ENCODE measurements around the gene TTLL5. TPM values are rescaled to one million over a fixed set of nuclear protein-coding genes. Genes with fewer than 3 reads are reported as not detected.

The TTLL5 gene
- total RNA-seq, 1 experiment from 2014 or later = 28.2 TPM

GRCh38 chr14:75824318-75824717 lies 163.3 kb downstream of the TTLL5 start:
- no peak overlapping the region for H3K4me3 ChIP-seq

GRCh38 chr14:75825147-75825592 lies 164.1 kb downstream of the TTLL5 start:
- Histone ChIP-seq H3K27me3 (no peaks in the 10 kb centered on the region), H3K9me3 (replicated peaks) (no peaks in the 10 kb centered on the region)
- DNase-seq = no peak

More at GRCh38 chr14:75824318-75824717, 163.3 kb downstream of the TTLL5 start:
- Histone ChIP-seq H3K4me1 (peaks cover 27% of the 10 kb centered on the region), H3K27me3 (no peaks in the 10 kb centered on the region), H3K27ac (no peak overlapping the region), H3K36me3 (no peaks in the 10 kb centered on the region; the same call in 1 of the 2 replicates), H3K9me3 (replicated peaks) (no peaks in the 10 kb centered on the region)
- DNase-seq = no peak

DNA sequence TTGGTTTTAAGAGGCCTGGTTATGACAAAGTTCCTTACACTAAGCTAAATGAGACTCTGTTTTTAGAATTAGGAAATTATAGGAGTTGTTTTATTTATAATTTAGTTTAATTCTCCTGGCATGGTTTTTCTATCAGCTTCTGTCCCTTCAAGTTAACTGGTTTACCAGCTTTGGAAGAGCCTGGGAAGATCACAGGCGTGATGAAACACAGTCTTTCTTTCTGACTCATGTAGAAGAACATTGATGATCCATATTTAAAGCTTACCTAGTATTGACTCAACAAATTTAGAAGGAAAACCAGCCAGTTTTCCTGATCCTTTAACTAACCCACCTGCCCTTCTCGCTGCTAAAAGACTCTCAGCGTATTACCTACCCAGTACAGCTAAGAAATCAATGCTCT lies 165.6 kb downstream of the TTLL5 start:
- no peak overlapping the region for H3K4me3 ChIP-seq
- no peak overlapping the region for H3K27ac ChIP-seq
- DNase-seq = no peak
- H3K9me3 ChIP-seq (replicated peaks) = no peaks in the 10 kb centered on the region
- H3K4me1 ChIP-seq = peaks cover 27% of the 10 kb centered on the region
- 0 out of 2 replicates have a peak, but pooled peaks cover 3% of the 10 kb centered on the region for H3K36me3 ChIP-seq
- H3K27me3 ChIP-seq = no peaks in the 10 kb centered on the region

More at GRCh38 chr14:75825147-75825592, 164.1 kb downstream of the TTLL5 start:
- no peak overlapping the region for H3K4me3 ChIP-seq
- peaks cover 27% of the 10 kb centered on the region for H3K4me1 ChIP-seq
- H3K36me3 ChIP-seq = no peaks in the 10 kb centered on the region; the same call in 1 of the 2 replicates
- no peak overlapping the region for H3K27ac ChIP-seq

GRCh38 chr14:75827331-75827730 lies 166.3 kb downstream of the TTLL5 start:
- DNase-seq = no peak
- Histone ChIP-seq H3K27ac (no peak overlapping the region), H3K4me3 (no peak overlapping the region), H3K27me3 (no peaks in the 10 kb centered on the region), H3K9me3 (replicated peaks) (no peaks in the 10 kb centered on the region), H3K36me3 (0 out of 2 replicates have a peak, but pooled peaks cover 3% of the 10 kb centered on the region), H3K4me1 (peaks cover 27% of the 10 kb centered on the region)

GRCh38 chr14:75829316-75829715 lies 168.3 kb downstream of the TTLL5 start:
- Histone ChIP-seq H3K27me3 (no peaks in the 10 kb centered on the region), H3K36me3 (0 out of 2 replicates have a peak, but pooled peaks cover 3% of the 10 kb centered on the region), H3K27ac (no peak overlapping the region), H3K9me3 (replicated peaks) (no peaks in the 10 kb centered on the region), H3K4me3 (no peak overlapping the region), H3K4me1 (peaks cover 14% of the 10 kb centered on the region)
- DNase-seq = no peak

DNA sequence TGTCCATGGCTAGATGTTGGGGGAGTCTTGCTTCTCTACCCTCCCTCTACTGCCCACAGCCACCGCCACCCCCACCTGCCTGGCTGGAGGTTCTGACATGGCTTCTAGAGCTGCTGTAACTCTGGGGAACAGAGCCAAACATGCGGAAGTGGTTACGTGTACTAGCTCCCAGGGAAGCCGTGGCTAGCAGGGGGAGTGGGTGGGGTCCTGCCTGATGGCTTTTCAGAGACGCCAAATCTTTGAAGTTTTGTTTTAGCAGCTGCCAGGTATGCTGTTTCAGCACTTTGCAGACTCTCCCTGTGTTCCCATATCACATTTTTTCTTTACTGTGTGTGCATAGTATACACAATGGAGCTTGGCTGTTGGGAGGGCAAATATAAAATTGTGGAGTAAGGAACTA lies 170.4 kb downstream of the TTLL5 start:
- H3K4me3 ChIP-seq = no peak overlapping the region
- peak; percentile 63 to 73 for DNase-seq
- no peaks in the 10 kb centered on the region for H3K9me3 ChIP-seq (replicated peaks)
- H3K4me1 ChIP-seq = peaks cover 14% of the 10 kb centered on the region
- H3K27me3 ChIP-seq = no peaks in the 10 kb centered on the region
- 0 out of 2 replicates have a peak, but pooled peaks cover 3% of the 10 kb centered on the region for H3K36me3 ChIP-seq
- H3K27ac ChIP-seq = peak overlapping the region; percentile 32

DNA sequence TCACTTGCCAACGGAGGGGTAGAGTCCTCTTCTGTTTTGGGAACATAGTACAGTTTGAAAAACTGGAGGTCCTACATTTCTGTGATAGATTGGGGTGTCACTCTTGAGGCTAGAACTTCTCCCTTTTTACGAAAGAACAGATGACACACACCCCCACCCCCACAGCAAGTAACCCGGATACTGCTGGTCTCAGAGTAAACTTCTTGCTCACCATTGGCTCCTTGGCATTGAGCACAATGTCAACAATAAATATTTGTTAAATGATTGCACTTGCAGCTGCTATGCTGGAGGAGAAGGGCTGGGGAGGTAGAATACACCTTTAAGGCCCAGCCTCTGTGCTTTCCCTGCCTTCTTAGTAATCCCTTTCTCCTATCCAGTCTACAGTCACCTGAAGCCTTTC lies 170.9 kb downstream of the TTLL5 start:
- Histone ChIP-seq H3K9me3 (replicated peaks) (no peaks in the 10 kb centered on the region), H3K4me3 (no peak overlapping the region), H3K27me3 (no peaks in the 10 kb centered on the region), H3K27ac (peak overlapping the region; percentile 32), H3K36me3 (0 out of 2 replicates have a peak, but pooled peaks cover 3% of the 10 kb centered on the region), H3K4me1 (peaks cover 14% of the 10 kb centered on the region)
- DNase-seq = no peak

DNA sequence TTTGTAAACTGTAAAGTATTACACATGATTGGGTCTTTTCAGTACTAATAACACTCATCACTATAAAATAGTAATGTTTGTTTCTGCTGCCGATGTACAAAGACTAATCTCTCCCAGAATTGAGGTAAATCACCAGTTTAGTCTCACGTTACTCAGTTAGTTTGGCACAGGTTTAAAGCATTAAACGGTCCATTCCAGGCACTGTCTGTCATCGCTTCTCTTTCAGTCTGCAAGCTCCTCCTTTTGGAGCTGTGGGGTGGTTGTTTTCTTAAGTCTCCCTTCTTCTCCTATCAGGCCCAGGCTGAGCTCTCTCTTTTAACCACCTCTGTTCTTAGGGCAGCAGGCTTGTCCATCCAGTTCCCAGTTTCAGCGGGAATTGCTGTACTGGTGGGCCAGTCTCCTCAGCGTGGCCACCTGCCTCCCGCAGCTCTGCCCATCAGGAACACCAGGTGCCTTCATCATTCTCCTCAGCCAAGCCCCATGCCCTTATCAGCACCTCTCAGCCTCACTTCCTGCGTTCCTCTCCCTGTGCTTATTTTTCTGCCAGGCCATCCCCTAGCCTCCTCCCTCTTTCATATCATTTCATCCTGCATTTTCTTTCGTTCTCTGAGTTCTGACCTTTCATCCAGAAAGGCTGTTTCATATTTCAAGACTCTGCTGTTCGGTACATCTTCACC lies 171.7 kb downstream of the TTLL5 start:
- Histone ChIP-seq H3K36me3 (peaks cover 3% of the 10 kb centered on the region; the same call in 1 of the 2 replicates), H3K4me1 (peaks cover 14% of the 10 kb centered on the region), H3K9me3 (replicated peaks) (no peaks in the 10 kb centered on the region), H3K27ac (no peak overlapping the region), H3K27me3 (no peaks in the 10 kb centered on the region), H3K4me3 (no peak overlapping the region)
- no peak for DNase-seq

- no peak for DNase-seq
- Histone ChIP-seq H3K27me3 (no peaks in the 10 kb centered on the region), H3K4me3 (no peak overlapping the region), H3K27ac (no peak overlapping the region), H3K36me3 (peaks cover 3% of the 10 kb centered on the region; the same call in 1 of the 2 replicates), H3K9me3 (replicated peaks) (no peaks in the 10 kb centered on the region), H3K4me1 (peaks cover 14% of the 10 kb centered on the region)
These were observed 172.4 kb downstream of the TTLL5 start for GRCh38 chr14:75833326-75834020.

DNA sequence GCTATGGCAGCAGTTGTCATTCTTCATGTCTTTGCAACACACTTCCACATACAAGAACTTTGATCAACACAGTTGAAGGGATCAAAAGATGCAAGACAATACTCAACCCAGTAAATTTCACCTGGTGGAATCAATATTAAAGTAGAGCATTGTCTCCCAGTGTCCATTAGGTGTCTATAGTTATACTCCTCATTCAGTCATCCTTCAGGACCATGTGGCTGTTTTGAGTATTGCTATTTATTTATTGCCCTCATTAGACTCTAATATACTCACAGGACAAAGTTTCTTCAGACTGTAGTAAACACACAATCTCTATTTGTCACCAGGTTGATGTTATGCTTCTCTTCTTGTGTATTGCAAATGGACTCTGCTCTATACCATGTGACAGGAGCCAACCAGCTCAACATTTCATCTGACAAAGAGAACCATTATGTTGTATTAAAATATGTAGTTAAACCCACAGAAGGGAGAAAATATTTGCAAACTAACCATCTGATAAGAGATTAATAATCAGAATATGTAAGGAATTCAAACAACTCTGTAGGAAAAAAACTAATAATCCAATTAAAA lies 174.2 kb downstream of the TTLL5 start:
- no peaks in the 10 kb centered on the region for H3K9me3 ChIP-seq (replicated peaks)
- H3K27me3 ChIP-seq = no peaks in the 10 kb centered on the region
- H3K4me3 ChIP-seq = no peak overlapping the region
- no peak overlapping the region for H3K27ac ChIP-seq
- no peak for DNase-seq
- peaks cover 14% of the 10 kb centered on the region for H3K4me1 ChIP-seq
- H3K36me3 ChIP-seq = peaks cover 3% of the 10 kb centered on the region; the same call in 1 of the 2 replicates

DNA sequence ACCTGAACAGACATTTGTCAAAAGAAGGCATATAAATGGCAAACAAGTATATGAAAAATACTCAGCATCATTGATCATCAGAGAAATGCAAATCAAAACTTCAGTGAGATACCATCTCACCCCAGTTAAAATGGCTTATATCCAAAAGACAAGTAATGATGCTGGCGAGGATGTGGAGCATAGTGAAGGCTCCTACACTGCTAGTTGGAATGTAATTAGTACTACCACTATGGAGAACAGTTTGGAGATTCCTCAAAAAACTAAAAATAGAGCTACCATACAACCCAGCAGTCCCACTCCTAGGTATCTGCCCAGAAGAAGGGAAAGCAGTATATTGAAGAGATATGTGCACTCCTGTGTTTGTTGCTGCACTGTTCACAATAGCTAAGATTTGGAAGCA lies 174.7 kb downstream of the TTLL5 start:
- Histone ChIP-seq H3K36me3 (no peaks in the 10 kb centered on the region; the same call in 1 of the 2 replicates), H3K9me3 (replicated peaks) (no peaks in the 10 kb centered on the region), H3K27me3 (no peaks in the 10 kb centered on the region), H3K27ac (no peak overlapping the region), H3K4me3 (no peak overlapping the region), H3K4me1 (peaks cover 14% of the 10 kb centered on the region)
- DNase-seq = no peak

GRCh38 chr14:75837151-75837787 lies 176.2 kb downstream of the TTLL5 start:
- Histone ChIP-seq H3K4me3 (no peak overlapping the region), H3K36me3 (no peaks in the 10 kb centered on the region; the same call in 1 of the 2 replicates), H3K27me3 (no peaks in the 10 kb centered on the region), H3K27ac (no peak overlapping the region), H3K9me3 (replicated peaks) (no peaks in the 10 kb centered on the region), H3K4me1 (0 out of 2 replicates have a peak, but pooled peaks cover under 1% of the 10 kb centered on the region)
- DNase-seq = no peak

GRCh38 chr14:75840911-75841310 lies 179.9 kb downstream of the TTLL5 start:
- DNase-seq = no peak
- Histone ChIP-seq H3K4me1 (no peaks in the 10 kb centered on the region), H3K9me3 (replicated peaks) (no peaks in the 10 kb centered on the region), H3K27ac (no peak overlapping the region), H3K4me3 (no peak overlapping the region), H3K27me3 (no peaks in the 10 kb centered on the region), H3K36me3 (no peaks in the 10 kb centered on the region; the same call in 1 of the 2 replicates)

DNA sequence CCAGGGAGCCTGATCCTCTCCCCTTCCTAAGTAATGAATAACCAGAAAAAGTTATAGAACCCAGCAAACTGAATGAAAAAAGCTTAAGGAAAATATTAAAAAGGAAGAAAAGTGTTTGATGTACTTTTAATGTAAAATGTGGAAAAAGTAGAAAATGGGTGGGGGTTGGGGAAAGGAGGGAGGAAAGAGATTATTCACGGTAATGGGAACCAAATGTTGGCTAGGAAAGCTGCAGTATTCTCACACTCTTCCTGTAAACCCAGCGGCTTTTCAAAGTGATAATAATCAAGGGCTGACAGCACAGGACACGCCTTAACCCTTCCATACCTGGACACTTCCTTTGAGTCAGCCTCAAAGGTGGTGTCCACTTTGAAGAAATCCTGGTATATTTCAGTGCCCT lies 181.5 kb downstream of the TTLL5 start:
- no peaks in the 10 kb centered on the region for H3K27me3 ChIP-seq
- no peak overlapping the region for H3K27ac ChIP-seq
- no peak overlapping the region for H3K4me3 ChIP-seq
- H3K9me3 ChIP-seq (replicated peaks) = no peaks in the 10 kb centered on the region
- DNase-seq = no peak
- H3K36me3 ChIP-seq = no peaks in the 10 kb centered on the region
- H3K4me1 ChIP-seq = no peaks in the 10 kb centered on the region
